ENCODE results near the gene ADCY10.
A peak's percentile ranks its signal among the peaks of the same experiment; 100 is the strongest.
"Not testable (repeated sequence)": the region's sequence is repeated elsewhere in the genome, so short reads cannot be mapped to it uniquely, and the experiment has no call there.

ADCY10 gene, protein sequence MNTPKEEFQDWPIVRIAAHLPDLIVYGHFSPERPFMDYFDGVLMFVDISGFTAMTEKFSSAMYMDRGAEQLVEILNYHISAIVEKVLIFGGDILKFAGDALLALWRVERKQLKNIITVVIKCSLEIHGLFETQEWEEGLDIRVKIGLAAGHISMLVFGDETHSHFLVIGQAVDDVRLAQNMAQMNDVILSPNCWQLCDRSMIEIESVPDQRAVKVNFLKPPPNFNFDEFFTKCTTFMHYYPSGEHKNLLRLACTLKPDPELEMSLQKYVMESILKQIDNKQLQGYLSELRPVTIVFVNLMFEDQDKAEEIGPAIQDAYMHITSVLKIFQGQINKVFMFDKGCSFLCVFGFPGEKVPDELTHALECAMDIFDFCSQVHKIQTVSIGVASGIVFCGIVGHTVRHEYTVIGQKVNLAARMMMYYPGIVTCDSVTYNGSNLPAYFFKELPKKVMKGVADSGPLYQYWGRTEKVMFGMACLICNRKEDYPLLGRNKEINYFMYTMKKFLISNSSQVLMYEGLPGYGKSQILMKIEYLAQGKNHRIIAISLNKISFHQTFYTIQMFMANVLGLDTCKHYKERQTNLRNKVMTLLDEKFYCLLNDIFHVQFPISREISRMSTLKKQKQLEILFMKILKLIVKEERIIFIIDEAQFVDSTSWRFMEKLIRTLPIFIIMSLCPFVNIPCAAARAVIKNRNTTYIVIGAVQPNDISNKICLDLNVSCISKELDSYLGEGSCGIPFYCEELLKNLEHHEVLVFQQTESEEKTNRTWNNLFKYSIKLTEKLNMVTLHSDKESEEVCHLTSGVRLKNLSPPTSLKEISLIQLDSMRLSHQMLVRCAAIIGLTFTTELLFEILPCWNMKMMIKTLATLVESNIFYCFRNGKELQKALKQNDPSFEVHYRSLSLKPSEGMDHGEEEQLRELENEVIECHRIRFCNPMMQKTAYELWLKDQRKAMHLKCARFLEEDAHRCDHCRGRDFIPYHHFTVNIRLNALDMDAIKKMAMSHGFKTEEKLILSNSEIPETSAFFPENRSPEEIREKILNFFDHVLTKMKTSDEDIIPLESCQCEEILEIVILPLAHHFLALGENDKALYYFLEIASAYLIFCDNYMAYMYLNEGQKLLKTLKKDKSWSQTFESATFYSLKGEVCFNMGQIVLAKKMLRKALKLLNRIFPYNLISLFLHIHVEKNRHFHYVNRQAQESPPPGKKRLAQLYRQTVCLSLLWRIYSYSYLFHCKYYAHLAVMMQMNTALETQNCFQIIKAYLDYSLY (N-terminal part only)

DNA sequence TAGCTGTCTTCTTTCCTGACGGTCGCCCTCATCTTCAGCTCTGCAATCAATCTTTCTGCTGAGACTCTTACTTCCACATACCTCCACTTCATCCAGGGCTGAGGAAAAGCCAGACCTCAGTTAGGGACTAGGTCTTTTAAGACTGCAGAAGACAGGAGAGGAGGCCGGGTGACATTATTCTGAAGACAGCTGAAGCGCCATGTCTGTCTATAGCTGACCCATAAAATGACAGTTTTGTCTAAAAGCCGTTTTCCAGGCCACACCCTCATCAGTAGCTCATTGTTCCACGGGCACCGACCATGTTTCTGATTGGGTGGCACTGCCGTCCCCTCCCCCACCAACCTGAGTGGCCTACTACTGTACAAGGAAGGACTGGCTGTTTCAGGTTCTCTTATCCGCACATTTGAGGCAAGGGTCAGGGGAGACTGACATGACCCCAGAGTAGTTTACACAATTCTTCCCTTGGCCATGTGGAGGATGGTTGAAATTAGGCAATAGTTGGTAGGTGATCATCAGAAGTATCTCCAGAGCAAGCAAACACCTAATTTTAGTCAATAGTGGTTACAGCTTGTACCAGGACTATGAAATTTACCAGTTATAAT lies at the start of gene ADCY10:
ADCY10 (minus strand) TSS at position 240 of the 602 bp plus-strand sequence. CDS start 8,994 bp downstream, outside the sequence.
- no peak for FAIRE-seq

DNA sequence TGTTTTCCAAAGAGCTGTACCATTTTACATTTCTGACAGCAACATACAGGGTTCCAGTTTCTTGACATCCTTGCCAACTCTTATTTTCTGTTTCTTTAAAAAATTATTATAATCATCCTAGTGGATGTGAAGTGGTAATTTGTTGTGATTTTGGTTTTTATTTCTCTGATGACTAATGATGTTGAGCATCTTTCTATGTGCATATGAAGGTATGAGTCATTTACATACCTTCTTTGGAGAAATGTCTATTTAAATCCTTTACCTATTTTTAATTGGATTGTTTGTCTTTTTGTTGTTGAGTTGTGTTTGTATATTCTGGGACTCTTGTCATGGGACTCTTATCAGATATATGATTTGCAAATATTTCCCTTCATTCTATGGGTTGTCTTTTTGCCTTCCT lies 43.8 kb upstream of the ADCY10 start:
- FAIRE-seq = peak; percentile 65

DNA sequence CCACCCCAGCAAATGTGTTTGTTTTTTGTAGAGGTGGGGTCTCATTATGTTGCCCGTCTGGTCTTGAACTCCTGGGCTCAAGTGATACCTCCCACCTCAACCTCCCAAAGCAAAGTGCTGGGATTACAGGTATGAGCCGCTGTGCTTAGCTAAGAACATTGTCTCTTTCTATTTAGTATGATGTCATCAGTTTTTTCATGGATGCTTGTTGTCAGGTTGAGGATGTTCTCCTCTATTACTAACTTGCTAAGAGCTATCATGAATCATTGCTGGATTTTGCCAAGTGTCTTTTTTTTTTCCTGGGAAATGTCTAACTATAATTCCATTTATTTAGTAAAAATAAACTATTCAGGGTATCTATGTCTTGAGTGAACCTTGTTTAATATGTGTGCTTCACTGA lies 42.0 kb upstream of the ADCY10 start:
- FAIRE-seq = no peak

DNA sequence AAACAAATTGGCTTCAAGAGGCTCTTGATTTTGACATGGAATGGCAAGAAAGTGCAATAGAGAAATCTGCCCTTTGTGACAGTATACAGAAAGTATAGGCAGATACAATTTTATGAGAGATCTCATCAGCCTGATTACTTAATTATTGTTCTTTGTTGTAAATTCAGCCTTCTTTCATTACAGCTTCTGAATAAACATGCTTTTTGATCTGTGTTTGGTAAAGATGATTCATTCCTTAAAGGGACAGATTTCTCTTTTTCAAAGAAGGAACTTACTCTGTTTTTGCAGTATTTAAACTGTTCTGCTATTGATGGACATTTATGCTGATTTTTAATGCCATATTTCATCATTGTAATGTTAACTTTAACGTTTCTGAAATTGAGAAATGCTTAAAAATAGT lies 36.6 kb upstream of the ADCY10 start:
- no peak for FAIRE-seq

DNA sequence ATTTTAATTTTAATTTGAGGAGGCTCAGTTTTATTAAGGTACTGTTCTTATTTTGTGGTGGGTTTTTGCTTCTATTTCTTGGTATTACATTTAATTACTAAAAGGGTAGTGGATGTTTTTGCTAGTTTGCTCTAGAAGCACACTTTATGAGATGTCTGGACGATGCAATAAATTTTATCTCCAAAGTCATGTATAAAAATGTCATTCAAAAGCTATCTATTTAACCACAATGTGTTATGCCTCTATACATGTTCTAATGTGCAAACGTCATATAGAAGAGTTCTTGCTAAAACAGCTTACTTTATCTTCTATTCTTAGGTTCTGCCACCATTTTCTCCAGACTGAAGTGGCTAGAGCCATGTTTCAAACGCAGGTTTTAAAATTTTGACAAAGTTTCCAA lies 35.9 kb upstream of the ADCY10 start:
- no peak for FAIRE-seq

DNA sequence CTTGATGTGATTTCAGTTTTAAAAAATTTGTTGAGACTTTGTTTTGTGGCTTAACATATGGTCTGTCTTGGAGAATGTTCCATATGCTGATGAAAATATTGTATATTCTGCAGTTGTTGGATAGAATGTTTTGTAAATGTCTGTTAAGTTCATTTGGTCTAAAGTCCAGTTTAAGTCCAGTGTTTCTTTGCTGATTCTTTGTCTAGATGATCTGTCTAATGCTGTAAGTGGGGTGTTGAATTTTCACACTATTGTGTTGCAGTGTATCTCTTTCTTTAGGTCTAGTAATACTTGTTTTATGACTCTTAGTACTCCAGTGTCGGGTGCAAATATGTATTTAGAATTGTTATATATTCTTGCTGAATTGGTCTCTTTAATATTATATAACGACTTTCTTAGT lies 33.8 kb upstream of the ADCY10 start:
- FAIRE-seq = no peak

DNA sequence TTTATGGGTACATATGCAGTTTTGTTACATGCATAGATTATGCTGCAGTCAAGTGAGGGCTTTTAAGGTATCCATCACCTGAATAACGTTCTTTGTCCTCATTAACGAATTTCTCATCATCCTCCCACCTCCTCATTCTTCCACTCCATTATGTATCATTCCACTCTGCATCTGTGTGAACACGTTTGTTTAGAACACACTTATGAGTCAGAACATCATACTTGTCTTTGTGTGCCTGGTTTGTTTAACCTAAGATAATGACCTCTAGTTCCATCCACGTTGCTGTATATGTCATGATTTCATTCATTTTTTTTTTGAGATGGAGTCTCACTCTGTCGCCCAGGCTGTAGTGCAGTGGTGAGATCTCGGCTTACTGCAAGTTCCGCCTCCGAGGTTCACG lies 29.6 kb upstream of the ADCY10 start:
- no peak for FAIRE-seq

DNA sequence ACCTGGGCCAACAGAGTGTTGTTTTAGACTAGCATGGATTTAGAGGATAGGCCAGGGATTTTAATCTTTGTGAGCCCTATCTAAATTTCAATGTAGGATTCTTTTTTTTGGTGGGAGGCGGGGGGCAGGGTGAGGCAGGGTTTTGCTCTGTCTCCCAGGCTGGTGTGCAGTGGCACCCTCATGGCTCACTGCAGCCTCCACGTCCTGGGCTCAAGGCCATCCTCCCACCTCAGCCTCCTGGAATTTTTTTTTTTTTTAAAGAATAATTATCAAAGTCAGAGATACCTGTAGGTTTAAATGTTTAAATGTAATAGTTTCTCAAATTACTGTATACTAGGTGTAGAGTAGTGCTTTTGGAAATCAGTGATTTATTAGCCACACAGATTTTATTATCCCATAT lies 26.3 kb upstream of the ADCY10 start:
- FAIRE-seq = no peak

DNA sequence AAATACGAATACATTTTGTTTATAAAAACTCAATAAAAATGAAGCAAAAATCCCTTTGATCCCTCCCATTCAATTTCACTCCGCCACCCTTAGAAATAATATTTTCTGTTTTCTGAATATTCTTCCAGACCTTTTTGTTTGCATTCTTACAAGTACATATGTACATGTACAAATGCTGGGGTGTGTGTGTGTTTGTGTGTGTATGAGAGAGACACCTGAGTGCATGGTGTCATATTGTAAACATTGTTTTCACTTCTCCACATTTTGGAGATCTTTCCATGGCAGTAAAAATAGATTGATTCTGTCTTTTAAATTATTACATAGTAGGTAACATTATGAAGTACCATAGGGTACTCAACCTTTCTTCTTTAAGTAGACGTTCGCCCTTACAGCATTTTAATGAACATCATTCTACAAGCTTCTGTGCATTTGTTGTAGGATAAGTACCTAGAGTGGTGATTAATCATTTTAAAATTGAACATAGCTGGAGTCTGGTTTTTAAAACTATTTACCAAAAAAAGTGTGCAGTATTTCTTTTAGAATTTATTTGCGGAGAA lies 24.2 kb upstream of the ADCY10 start:
- FAIRE-seq = no peak

DNA sequence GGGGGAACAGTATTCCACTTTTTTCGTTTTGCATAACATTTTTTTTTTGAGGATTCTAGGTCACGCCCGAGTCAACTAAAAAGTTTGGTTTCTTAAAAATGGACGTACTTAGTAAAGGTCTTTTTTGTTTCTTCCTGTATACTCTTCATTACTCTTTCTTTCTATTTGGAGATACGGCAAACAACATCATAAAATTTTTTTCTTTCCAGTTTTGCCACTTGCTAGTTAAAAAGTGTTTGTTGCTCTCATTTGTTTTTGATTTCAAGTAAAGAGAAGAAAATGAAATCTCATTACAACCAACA lies 23.7 kb upstream of the ADCY10 start:
- peak; percentile 81 for FAIRE-seq

DNA sequence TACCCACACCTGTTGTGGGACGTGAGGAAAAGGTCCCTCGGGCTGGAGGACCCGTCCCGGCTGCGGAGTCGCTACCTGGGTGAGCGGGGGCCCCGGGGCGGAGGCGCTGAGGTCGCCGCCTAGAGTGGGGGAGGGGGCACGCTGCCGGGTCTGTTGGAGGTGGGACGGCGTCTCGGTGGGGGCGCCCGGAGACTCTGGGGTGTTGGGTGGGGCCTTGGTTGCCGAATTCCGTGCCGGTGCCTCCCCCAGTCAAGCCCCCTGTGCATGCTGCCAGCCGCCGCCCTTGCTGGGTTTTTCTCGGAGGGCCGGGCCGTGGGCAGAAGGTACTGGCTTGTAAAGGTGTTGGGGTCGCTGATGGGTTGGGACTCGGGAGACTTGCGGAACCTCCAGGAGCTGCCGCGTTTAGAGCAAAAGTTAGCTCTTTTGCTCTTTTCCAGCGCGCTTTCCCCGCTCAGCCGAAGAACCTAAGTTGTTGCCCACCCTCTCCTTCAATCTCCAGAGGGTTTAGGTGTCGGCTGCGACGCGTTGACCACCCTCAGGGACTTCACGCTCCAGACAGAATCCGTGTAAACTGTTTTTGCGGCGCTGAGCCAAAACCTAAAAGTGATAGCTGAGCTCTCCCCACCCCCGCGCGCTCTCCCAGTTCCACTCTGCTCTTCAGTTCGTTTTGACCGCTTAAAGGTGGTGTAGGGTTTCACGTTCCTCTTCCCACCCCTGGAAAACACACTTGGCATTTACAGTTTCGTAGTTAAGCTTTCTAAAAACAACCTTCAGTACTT lies 23.2 kb upstream of the ADCY10 start, which contains the start of gene MPC2:
MPC2 (minus strand) TSS at position 143 of the 779 bp plus-strand sequence. CDS start 1,231 bp downstream, outside the sequence.
- no peak for FAIRE-seq

DNA sequence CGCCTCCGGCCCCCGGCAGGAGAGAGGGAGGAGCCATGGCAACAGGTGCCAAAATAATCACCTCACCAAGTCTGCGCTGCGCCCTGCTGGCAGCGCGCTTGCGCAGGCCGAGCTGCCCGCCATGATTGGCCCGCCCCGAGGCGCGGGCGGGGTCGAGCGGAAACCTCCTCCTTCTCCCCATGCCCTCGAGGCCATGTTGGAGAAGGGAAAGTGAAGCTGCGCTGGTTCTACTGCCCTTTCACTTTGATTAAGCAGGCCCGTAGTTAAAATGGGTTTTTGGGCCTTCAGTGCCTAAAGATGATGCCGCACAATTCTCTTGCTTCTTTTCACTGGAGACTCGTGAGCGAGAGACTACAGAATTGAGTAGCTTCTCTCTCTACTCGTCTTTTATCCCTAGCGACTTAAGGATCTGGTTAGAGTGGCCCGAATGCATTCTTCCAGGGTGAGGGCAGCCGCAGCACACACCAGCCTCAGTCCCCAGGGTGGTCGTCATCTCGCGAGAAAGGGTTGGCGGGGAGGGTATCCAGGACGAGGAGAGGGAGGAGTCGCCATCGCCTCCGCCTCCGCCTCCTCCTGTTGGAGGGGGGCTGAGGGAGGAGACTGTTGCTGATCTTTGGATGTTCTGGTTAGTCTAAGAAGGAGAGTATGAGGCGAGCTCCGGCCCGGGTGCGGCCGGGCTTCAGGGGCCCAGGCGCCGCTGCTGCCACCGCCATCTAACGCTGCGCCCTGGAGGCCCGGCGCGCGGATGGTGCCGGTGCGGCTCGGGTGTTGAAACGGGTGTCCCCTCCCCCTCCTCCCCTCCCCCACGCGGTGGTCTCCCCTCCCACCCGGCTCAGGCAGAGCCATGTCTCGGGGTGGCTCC lies 22.4 kb upstream of the ADCY10 start, which contains the start of gene DCAF6:
DCAF6 (plus strand) TSS at position 616 of the 862 bp plus-strand sequence; CDS start at position 845, 229 bp downstream.
- FAIRE-seq = peak; percentile 96

DNA sequence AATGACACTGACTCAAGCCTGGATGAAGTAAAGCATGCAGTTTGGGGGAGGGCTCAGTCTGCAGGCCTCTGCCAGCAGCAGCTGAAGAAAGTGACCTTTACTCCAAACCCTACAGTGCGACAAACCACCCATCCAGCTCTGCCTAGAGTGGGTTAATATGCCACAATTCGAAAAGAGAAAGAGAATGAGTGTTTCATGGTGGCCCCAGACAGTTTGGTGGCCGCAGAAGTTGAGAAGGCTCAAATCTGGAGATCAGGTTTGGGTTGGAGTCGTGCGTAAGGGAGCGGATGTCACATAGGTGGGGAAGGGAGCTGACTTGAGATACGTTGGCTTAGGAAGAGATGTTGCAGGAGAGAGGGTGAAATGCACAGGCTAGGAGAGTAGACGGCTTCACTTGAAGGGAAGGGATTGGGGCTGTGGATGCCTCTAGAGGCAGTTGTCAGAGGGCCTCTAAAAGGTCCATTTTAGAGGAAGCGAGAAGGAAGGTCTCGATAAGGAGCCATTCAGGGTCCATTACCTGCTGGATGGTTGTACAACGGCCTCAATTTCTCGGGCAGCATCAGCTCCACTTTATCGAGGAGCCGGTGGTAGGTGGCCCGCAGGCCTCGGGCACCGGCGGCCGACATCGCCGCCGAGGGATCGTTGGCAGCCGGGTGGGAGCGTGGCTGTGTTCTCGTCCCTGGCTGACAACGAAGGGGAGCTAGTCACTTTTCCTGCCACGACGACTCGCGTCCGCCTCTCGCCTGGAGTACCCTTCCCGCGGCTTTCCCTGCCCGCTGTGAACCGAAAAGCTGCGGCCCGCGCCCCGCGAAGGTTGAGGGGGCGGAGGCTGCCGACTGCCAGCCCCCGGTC lies 21.5 kb upstream of the ADCY10 start:
- FAIRE-seq = no peak

DNA sequence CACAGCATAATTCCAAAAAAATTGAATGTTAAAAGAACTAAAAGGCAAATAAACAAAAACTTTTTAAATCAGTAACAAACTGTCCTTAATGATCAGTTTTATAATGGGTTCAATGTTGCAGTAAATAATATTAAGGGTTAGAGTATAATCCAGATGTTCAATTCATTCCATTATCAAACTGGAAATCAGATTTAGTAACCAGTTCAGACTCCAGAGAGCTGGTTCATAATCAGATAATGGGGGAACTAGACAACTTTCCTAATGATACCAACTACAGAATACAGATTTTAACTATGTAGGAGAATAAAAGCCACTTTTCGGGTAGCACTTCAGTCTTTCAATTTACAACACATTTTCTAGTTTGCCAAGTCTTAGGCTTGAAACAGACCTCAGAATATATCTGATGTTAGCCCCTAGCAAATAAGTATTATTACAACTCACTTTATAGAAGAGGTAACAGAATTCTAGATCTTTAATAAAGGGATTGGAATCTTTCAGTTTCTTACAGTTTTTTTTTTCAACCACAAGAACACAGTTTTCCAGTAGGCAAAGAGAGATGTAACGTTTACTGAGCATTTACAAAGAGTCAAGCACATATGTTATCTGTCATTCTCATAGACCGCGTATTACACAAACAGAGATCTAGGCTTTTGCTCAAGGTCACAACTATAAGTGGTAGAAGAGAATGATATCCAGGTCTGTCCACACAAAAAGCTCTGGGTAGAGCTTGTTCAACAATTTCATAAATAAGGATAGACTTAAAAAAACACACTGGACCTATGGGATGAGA lies 20.7 kb upstream of the ADCY10 start:
- FAIRE-seq = peak; percentile 48

DNA sequence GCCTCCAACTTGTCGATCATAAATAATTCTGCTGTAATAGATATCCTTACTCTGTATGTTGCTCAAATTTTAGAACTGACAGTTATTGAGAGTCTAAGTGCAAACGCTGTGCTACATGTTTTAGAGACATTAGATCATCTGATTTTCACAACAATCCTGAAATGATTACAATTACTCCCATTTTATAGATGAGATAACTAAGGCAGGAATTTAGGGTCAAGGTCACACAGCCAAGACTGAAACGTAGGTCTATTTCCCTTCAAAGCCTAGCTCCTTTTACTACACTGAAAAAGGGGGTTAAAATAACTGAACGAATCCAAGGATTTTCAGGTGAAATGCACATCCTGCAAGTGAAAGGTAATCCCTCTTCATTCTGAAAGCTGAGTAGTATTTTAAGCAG lies 19.9 kb upstream of the ADCY10 start:
- FAIRE-seq = no peak

DNA sequence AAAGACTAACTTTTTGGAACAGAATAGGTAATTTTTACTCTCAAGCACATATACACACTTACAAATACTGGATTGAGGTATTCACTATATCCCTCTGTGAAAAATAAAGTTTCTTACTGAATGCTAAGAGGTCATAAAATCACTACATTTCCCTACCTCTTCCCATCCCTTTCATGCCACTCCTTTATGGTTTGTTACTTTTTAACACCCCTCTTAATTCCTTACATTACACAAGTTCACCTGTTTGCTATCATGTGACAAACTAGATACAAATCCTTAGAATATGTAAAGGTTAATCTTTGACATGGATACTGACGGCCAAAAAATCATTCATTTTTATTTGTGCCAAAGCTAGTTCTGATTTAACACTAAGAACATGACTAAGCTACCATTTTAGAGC lies 15.8 kb upstream of the ADCY10 start:
- FAIRE-seq = no peak

DNA sequence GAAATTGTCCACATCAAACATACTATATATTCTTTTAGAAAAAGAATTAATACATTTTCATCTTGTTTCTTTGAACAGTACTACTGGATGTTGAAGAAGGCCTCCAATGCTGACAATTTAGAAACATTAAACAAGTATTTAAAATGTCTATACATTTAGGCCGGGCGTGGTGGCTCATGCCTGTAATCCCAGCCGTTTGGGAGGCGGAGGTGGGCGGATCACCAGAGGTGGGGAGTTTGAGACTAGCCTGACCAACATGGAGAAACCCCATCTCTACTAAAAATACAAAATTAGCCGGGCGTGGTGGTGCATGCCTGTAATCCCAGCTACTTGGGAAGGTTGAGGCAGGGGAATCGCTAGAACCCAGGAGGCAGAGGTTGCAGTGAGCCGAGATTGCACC lies 15.0 kb upstream of the ADCY10 start:
- FAIRE-seq = not testable (repeated sequence)

DNA sequence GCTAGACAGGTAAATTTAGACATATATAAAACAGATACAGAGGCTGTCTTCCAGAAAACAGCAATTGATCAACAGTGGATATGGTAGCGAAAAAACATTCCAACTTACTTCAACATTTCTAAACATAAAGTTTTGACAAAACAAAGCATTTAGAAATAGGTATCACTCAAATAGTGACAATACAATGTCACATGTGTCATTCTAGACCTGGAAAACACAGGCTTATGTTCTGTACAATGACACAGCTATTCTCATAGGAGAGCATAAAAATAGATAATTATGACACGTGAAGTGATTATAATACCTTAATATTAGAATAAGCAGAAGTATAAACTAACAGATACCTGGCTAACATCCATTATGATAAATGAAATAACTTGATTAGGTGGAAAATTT lies 14.5 kb upstream of the ADCY10 start:
- no peak for FAIRE-seq

Measured in TTC549 (cell line).